Mucosa of stomach (tissue), 1 donor: ENCODE results near the gene PXDN.
"Not testable (repeated sequence)": the region's sequence is repeated elsewhere in the genome, so short reads cannot be mapped to it uniquely, and the experiment has no call there.

Experiments
- H3K27me3 ChIP-seq: one replicate; pipeline ENCODE4 v1.7.0; 2013; ENCODE audit warnings: mild to moderate bottlenecking, low read length; ENCODE audit not compliant: control insufficient read depth, insufficient read depth
- H3K36me3 ChIP-seq: one replicate; pipeline ENCODE4 v1.7.0; 2013; ENCODE audit warnings: low read length; ENCODE audit not compliant: control insufficient read depth, insufficient read depth
- H3K4me1 ChIP-seq: one replicate; pipeline ENCODE4 v1.7.0; 2013; ENCODE audit warnings: mild to moderate bottlenecking, low read length; ENCODE audit not compliant: control insufficient read depth, insufficient read depth
- H3K4me3 ChIP-seq: one replicate; pipeline ENCODE4 v1.7.0; 2013; ENCODE audit warnings: low read length
- H3K9ac ChIP-seq: one replicate; pipeline ENCODE4 v1.7.0; 2013; ENCODE audit warnings: mild to moderate bottlenecking, low read length, moderate library complexity
- H3K9me3 ChIP-seq: one replicate; pipeline ENCODE4 v1.7.0; 2013; ENCODE audit warnings: mild to moderate bottlenecking, low read length, moderate library complexity; ENCODE audit not compliant: control insufficient read depth
- donor health status: Pancreatic carcinoma.

Gene PXDN

GRCh38 chr2:1784986-1785617, 40.8 kb upstream of the PXDN start:
- Histone ChIP-seq H3K4me1 (no peaks in the 10 kb centered on the region), H3K9me3 (no peaks in the 10 kb centered on the region), H3K36me3 (no peaks in the 10 kb centered on the region), H3K4me3 (no peak overlapping the region), H3K27me3 (no peaks in the 10 kb centered on the region), H3K9ac (no peak overlapping the region)

- H3K36me3 ChIP-seq = no peaks in the 10 kb centered on the region
- no peak overlapping the region for H3K4me3 ChIP-seq
- no peak overlapping the region for H3K9ac ChIP-seq
- no peaks in the 10 kb centered on the region for H3K9me3 ChIP-seq
- no peaks in the 10 kb centered on the region for H3K4me1 ChIP-seq
- H3K27me3 ChIP-seq = no peaks in the 10 kb centered on the region
Observed at GRCh38 chr2:1784087-1784486, 39.8 kb upstream of the PXDN start.

GRCh38 chr2:1782514-1782913, 38.2 kb upstream of the PXDN start:
- no peaks in the 10 kb centered on the region for H3K9me3 ChIP-seq
- no peaks in the 10 kb centered on the region for H3K4me1 ChIP-seq
- no peak overlapping the region for H3K4me3 ChIP-seq
- no peaks in the 10 kb centered on the region for H3K36me3 ChIP-seq
- H3K9ac ChIP-seq = no peak overlapping the region
- H3K27me3 ChIP-seq = no peaks in the 10 kb centered on the region

GRCh38 chr2:1781291-1782080, 37.2 kb upstream of the PXDN start:
- no peaks in the 10 kb centered on the region for H3K36me3 ChIP-seq
- no peaks in the 10 kb centered on the region for H3K4me1 ChIP-seq
- H3K4me3 ChIP-seq = no peak overlapping the region
- H3K27me3 ChIP-seq = no peaks in the 10 kb centered on the region
- no peak overlapping the region for H3K9ac ChIP-seq
- no peaks in the 10 kb centered on the region for H3K9me3 ChIP-seq

- no peaks in the 10 kb centered on the region for H3K36me3 ChIP-seq
- H3K4me1 ChIP-seq = no peaks in the 10 kb centered on the region
- no peak overlapping the region for H3K9ac ChIP-seq
- H3K9me3 ChIP-seq = no peaks in the 10 kb centered on the region
- no peak overlapping the region for H3K4me3 ChIP-seq
- no peaks in the 10 kb centered on the region for H3K27me3 ChIP-seq
Observed at GRCh38 chr2:1780693-1781092, 36.4 kb upstream of the PXDN start.

- H3K9ac ChIP-seq, H3K27me3 ChIP-seq, H3K36me3 ChIP-seq, H3K4me1 ChIP-seq, H3K9me3 ChIP-seq, H3K4me3 ChIP-seq: not testable (repeated sequence)
Observed at GRCh38 chr2:1780054-1780453, 35.7 kb upstream of the PXDN start.

GRCh38 chr2:1778566-1778965, 34.3 kb upstream of the PXDN start:
- peaks cover 2% of the 10 kb centered on the region for H3K27me3 ChIP-seq
- H3K4me1 ChIP-seq = no peaks in the 10 kb centered on the region
- H3K36me3 ChIP-seq = no peaks in the 10 kb centered on the region
- H3K4me3 ChIP-seq = no peak overlapping the region
- no peaks in the 10 kb centered on the region for H3K9me3 ChIP-seq
- no peak overlapping the region for H3K9ac ChIP-seq

GRCh38 chr2:1777781-1778180, 33.5 kb upstream of the PXDN start:
- no peak overlapping the region for H3K4me3 ChIP-seq
- no peak overlapping the region for H3K9ac ChIP-seq
- peaks cover 2% of the 10 kb centered on the region for H3K27me3 ChIP-seq
- no peaks in the 10 kb centered on the region for H3K4me1 ChIP-seq
- H3K36me3 ChIP-seq = no peaks in the 10 kb centered on the region
- H3K9me3 ChIP-seq = no peaks in the 10 kb centered on the region

- H3K4me3 ChIP-seq = no peak overlapping the region
- no peaks in the 10 kb centered on the region for H3K36me3 ChIP-seq
- no peaks in the 10 kb centered on the region for H3K4me1 ChIP-seq
- H3K9ac ChIP-seq = no peak overlapping the region
- no peaks in the 10 kb centered on the region for H3K9me3 ChIP-seq
- H3K27me3 ChIP-seq = peaks cover 2% of the 10 kb centered on the region
Observed at GRCh38 chr2:1777156-1777555, 32.8 kb upstream of the PXDN start.

GRCh38 chr2:1775511-1776035, 31.3 kb upstream of the PXDN start:
- peaks cover 2% of the 10 kb centered on the region for H3K27me3 ChIP-seq
- no peaks in the 10 kb centered on the region for H3K9me3 ChIP-seq
- H3K4me3 ChIP-seq = no peak overlapping the region
- no peak overlapping the region for H3K9ac ChIP-seq
- no peaks in the 10 kb centered on the region for H3K4me1 ChIP-seq
- H3K36me3 ChIP-seq = no peaks in the 10 kb centered on the region

- peaks cover 2% of the 10 kb centered on the region for H3K27me3 ChIP-seq
Observed at GRCh38 chr2:1774929-1775328, 30.6 kb upstream of the PXDN start.

GRCh38 chr2:1773883-1774282, 29.6 kb upstream of the PXDN start:
- Histone ChIP-seq H3K27me3 (peaks cover 2% of the 10 kb centered on the region), H3K9ac (no peak overlapping the region), H3K36me3 (no peaks in the 10 kb centered on the region), H3K4me3 (no peak overlapping the region), H3K4me1 (no peaks in the 10 kb centered on the region), H3K9me3 (no peaks in the 10 kb centered on the region)

More at GRCh38 chr2:1774929-1775328, 30.6 kb upstream of the PXDN start:
- Histone ChIP-seq H3K9ac (no peak overlapping the region), H3K36me3 (no peaks in the 10 kb centered on the region), H3K4me1 (no peaks in the 10 kb centered on the region), H3K9me3 (no peaks in the 10 kb centered on the region), H3K4me3 (no peak overlapping the region)
